GM12865 (cell line): ENCODE results near the gene ZDHHC8.
A peak's percentile ranks its signal among the peaks of the same experiment; 100 is the strongest.

ENCODE experiments used
- DNase-seq: peaks from one replicate; pipeline ENCODE4 v3.0.0; 2010; ENCODE audit warnings: low read depth
- H3K4me3 ChIP-seq: 2 replicates; pipeline ENCODE4 v1.5.1; 2011; ENCODE audit warnings: mild to moderate bottlenecking, low read depth, low read length, control low read depth
- TF ChIP-seq, protein P1 (sequence below): IDR thresholded peaks from 2 replicates; pipeline ENCODE4 v1.5.1; 2011; ENCODE audit warnings: low read length, control low read depth, low read depth, inconsistent platforms; ENCODE audit not compliant: insufficient read depth; ENCODE audit errors: missing control alignments

ZDHHC8 gene

GRCh38 chr22:20116376-20116950 is 15.1 kb upstream of the ZDHHC8 start:
- TF ChIP-seq, protein P1, sequence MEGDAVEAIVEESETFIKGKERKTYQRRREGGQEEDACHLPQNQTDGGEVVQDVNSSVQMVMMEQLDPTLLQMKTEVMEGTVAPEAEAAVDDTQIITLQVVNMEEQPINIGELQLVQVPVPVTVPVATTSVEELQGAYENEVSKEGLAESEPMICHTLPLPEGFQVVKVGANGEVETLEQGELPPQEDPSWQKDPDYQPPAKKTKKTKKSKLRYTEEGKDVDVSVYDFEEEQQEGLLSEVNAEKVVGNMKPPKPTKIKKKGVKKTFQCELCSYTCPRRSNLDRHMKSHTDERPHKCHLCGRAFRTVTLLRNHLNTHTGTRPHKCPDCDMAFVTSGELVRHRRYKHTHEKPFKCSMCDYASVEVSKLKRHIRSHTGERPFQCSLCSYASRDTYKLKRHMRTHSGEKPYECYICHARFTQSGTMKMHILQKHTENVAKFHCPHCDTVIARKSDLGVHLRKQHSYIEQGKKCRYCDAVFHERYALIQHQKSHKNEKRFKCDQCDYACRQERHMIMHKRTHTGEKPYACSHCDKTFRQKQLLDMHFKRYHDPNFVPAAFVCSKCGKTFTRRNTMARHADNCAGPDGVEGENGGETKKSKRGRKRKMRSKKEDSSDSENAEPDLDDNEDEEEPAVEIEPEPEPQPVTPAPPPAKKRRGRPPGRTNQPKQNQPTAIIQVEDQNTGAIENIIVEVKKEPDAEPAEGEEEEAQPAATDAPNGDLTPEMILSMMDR, result no peak
- peak overlapping the region; percentile 86 for H3K4me3 ChIP-seq
- DNase-seq, result no peak

GRCh38 chr22:20116951-20117632 is 14.5 kb upstream of the ZDHHC8 start, which contains the start of gene TRMT2A:
TRMT2A (minus strand) TSS chr22:20117226; CDS start chr22:20116906, 320 bp downstream.
- peak; percentile 99 for DNase-seq
- TF ChIP-seq, protein P1, result no peak
- peak within 1 kb of the TSS; percentile 86 for H3K4me3 ChIP-seq

DNA sequence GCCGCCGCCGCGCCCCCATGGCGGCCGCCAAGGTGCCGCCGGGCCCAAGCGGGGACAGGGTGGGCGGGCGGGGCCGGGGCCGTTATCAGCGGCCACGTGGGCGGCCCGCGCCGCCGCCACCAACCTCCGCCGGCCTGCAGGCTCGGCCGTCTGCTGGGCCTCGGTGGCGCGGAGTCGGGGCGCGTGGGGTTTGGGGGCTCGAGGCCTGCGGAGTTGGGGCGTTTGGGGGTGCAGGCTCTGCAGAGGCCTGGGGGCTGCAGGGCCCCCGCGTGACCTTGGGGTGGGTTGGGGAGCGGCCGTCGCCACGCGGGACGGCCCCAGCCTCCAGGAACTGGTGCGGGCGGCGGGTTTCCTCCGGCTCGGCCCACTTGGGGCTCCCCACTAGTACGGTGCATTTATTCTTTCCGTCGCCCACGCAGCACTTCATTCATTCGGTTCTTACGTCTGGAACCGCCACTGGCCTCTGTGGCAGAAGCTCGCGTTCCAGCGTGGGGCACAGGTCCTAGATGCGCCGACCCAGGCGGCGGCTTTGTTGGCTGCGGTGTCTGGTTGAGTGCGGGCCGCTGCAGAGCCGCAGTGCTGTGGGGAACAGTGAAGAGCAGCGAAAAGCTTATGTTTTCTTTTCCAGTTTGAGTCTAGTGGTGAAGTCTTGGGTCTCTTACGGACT is 13.8 kb upstream of the ZDHHC8 start:
- TF ChIP-seq, protein P1, result no peak
- H3K4me3 ChIP-seq, result peak overlapping the region; percentile 86
- peak; percentile 61 for DNase-seq

- peak overlapping the region; percentile 86 for H3K4me3 ChIP-seq
- TF ChIP-seq, protein P1, result no peak
- no peak for DNase-seq
Measured at GRCh38 chr22:20118300-20119020, 13.1 kb upstream of the ZDHHC8 start.

DNA sequence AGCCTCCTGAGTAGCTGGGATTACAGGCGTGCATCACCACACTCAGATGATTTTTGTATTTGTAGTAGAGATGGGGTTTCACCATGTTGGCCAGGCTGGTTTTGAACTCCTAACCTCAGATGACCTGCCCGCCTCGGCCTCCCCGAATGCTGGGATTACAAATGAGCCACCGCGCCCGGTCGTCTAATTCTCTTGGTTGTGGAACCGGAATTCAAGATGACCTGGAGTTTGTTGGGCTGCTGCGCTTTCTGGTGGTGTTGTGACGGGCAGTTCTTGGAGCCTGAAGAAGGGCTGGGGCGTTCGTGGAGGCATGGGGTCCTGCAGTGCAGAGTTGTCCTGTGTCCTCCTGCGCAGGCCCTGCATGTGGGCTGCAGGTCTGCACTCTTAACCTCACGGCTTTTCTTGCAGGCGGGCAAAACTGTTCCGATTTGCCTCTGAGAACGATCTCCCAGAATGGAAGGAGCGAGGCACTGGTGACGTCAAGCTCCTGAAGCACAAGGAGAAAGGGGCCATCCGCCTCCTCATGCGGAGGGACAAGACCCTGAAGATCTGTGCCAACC is 9.7 kb upstream of the ZDHHC8 start:
- no peak for DNase-seq
- H3K4me3 ChIP-seq, result no peak overlapping the region
- TF ChIP-seq, protein P1, result no peak

- no peak for DNase-seq
Measured at GRCh38 chr22:20123366-20124082, 8.1 kb upstream of the ZDHHC8 start.

More at GRCh38 chr22:20123366-20124082, 8.1 kb upstream of the ZDHHC8 start:
- H3K4me3 ChIP-seq, result no peak overlapping the region
- TF ChIP-seq, protein P1, result no peak
